SK-N-SH (cell line): Measurements from ENCODE around the gene MAB21L3. TPM values are rescaled to one million over a fixed set of nuclear protein-coding genes. Genes with fewer than 3 reads are reported as not detected.

Source experiments
- CTCF ChIA-PET: fragments of 300-600, 350-600 bp; formaldehyde crosslinking; extraction: SDS; loops from one replicate; lab custom pipeline; 2021; lab: Yijun Ruan, JAX
- POLR2A ChIA-PET: fragments of 350-600 bp; sonication (Branson Sonifier 250); formaldehyde crosslinking; extraction: SDS; loops from one replicate; lab custom pipeline; 2020; ENCODE audit warnings: antibody characterized with exemption, inconsistent platforms; lab: Yijun Ruan, JAX
- DNase-seq: peaks from one replicate; pipeline ENCODE4 v3.0.0; 2012
- H2AFZ ChIP-seq: fragments of 200-600 bp; sonication (generic); 2 replicates; pipeline ENCODE4 v1.8.1; 2016; ENCODE audit warnings: antibody characterized with exemption, mild to moderate bottlenecking, low read depth
- H3F3A ChIP-seq: fragments of 200-600 bp; sonication (generic); replicated peaks from 2 replicates; pipeline ENCODE3; 2016; ENCODE audit warnings: antibody characterized with exemption, mild to moderate bottlenecking; ENCODE audit not compliant: insufficient read depth
- H3K27ac ChIP-seq, 2 experiments: fragments of 200-500 bp in 1 of 2; fragments of 200-600 bp in 1 of 2; sonication (Bioruptor generic) in 1 of 2; sonication (generic), shearing (Covaris generic) in 1 of 2; 2 replicates each; pipeline versions ENCODE4 v1.5.1 to v1.6.1; 2014 to 2016; ENCODE audit warnings: low read depth in 2 of 2, inconsistent platforms in 1 of 2, low read length in 1 of 2, mild to moderate bottlenecking in 1 of 2, mixed read lengths in 1 of 2
- H3K27me3 ChIP-seq: fragments of 200-600 bp; sonication (generic), shearing (Covaris generic); 2 replicates; pipeline ENCODE4 v1.6.1; 2016; ENCODE audit warnings: mixed run types; ENCODE audit not compliant: insufficient read depth
- H3K36me3 ChIP-seq, 2 experiments: fragments of 200-500 bp in 1 of 2; fragments of 200-600 bp in 1 of 2; sonication (Bioruptor generic) in 1 of 2; sonication (generic) in 1 of 2; replicated peaks in 1 of 2; 2 replicates each; pipeline versions ENCODE3 to v1.5.1; 2014 to 2016; ENCODE audit warnings: low read length in 1 of 2, mild to moderate bottlenecking in 1 of 2; ENCODE audit not compliant: insufficient read depth in 2 of 2, control insufficient read depth in 1 of 2
- H3K4me1 ChIP-seq, 2 experiments: fragments of 200-500 bp in 1 of 2; fragments of 200-600 bp in 1 of 2; sonication (Bioruptor generic) in 1 of 2; sonication (generic), shearing (Covaris generic) in 1 of 2; 2 replicates each; pipeline versions ENCODE4 v1.5.1 to v1.6.1; 2014 to 2016; ENCODE audit warnings: low read depth in 1 of 2, low read length in 1 of 2, mixed run types in 1 of 2; ENCODE audit not compliant: insufficient read depth in 2 of 2, control insufficient read depth in 1 of 2
- H3K4me2 ChIP-seq: fragments of 200-600 bp; sonication (generic), shearing (Covaris generic); 2 replicates; pipeline ENCODE4 v1.6.1; 2017; ENCODE audit warnings: mixed run types
- H3K4me3 ChIP-seq, 2 experiments: fragments of 200-500 bp in 1 of 2; fragments of 200-600 bp in 1 of 2; sonication (Bioruptor generic) in 1 of 2; sonication (generic), shearing (Covaris generic) in 1 of 2; 2 replicates each; pipeline versions ENCODE4 v1.5.1 to v1.8.1; 2014 to 2016; ENCODE audit warnings: low read depth in 2 of 2, inconsistent platforms in 1 of 2, low read length in 1 of 2, mild to moderate bottlenecking in 1 of 2, mixed read lengths in 1 of 2, moderate library complexity in 1 of 2
- H3K79me2 ChIP-seq: fragments of 200-600 bp; sonication (generic); 2 replicates; pipeline ENCODE4 v1.8.1; 2017; ENCODE audit warnings: mild to moderate bottlenecking; ENCODE audit not compliant: insufficient read depth
- H3K9ac ChIP-seq: fragments of 200-600 bp; sonication (generic); 2 replicates; pipeline ENCODE4 v1.6.1; 2017; ENCODE audit warnings: mixed run types
- H3K9me2 ChIP-seq: fragments of 200-600 bp; sonication (generic); 2 replicates; pipeline ENCODE4 v1.6.1; 2017; ENCODE audit warnings: mixed run types
- H3K9me3 ChIP-seq: fragments of 200-600 bp; sonication (generic); 2 replicates; pipeline ENCODE4 v1.6.1; 2017; ENCODE audit warnings: mixed run types, mild to moderate bottlenecking, moderate library complexity
- H4K20me1 ChIP-seq: fragments of 200-600 bp; sonication (generic); 2 replicates; pipeline ENCODE4 v1.6.1; 2017; ENCODE audit warnings: mild to moderate bottlenecking, mixed run types; ENCODE audit not compliant: insufficient read depth
- FOSL2 ChIP-seq: IDR thresholded peaks from 2 replicates; pipeline ENCODE4 v1.4.0; 2012; ENCODE audit warnings: low read depth, mild to moderate bottlenecking, moderate library complexity, borderline replicate concordance
- FOXM1 ChIP-seq: IDR thresholded peaks from 2 replicates; pipeline ENCODE4 v1.4.0; 2012; ENCODE audit warnings: low read depth, mild to moderate bottlenecking
- GATA2 ChIP-seq: sonication (generic); formaldehyde crosslinking; IDR thresholded peaks from 2 replicates; pipeline ENCODE4 v1.5.0; 2020; ENCODE audit warnings: mild to moderate bottlenecking, missing genetic modification reagents
- JUND ChIP-seq: IDR thresholded peaks from 2 replicates; pipeline ENCODE4 v1.4.0; 2012
- POLR2AphosphoS5 ChIP-seq: IDR thresholded peaks from 2 replicates; pipeline ENCODE4 v1.6.1; 2012; ENCODE audit warnings: low read depth, low read length
- RAD21 ChIP-seq: IDR thresholded peaks from 2 replicates; pipeline ENCODE4 v1.6.1; 2012; ENCODE audit warnings: mild to moderate bottlenecking, low read length
- SMC3 ChIP-seq: IDR thresholded peaks from 2 replicates; pipeline ENCODE4 v1.6.1; 2012; ENCODE audit warnings: low read depth, low read length, improper control_type of control experiment
- TAF1 ChIP-seq: IDR thresholded peaks from 2 replicates; pipeline ENCODE4 v1.6.1; 2012; ENCODE audit warnings: low read depth, mild to moderate bottlenecking, low read length, moderate library complexity, borderline replicate concordance
- YY1 ChIP-seq: IDR thresholded peaks from 2 replicates; pipeline ENCODE4 v1.4.0; 2012; ENCODE audit warnings: low read depth, mild to moderate bottlenecking
- WGBS: methylation state at CpG from one replicate; pipeline ENCODE4 v1.1.6; 2017; ENCODE audit warnings: low lambda C conversion rate; 5-methylcytosine and 5-hydroxymethylcytosine counted together
- polyA plus RNA-seq, 3 experiments: library from polyadenylated mRNA; depleted of rRNA; stranded (reverse); fragments of >200 nt; gene quantifications; 2 replicates each; pipeline ENCODE4 v1.2.3, GENCODE V29; 2012
- TF ChIP-seq, protein P1 (sequence below): IDR thresholded peaks from 2 replicates; pipeline ENCODE4 v1.4.0; 2012; ENCODE audit warnings: low read depth, borderline replicate concordance
- TF ChIP-seq, protein P2 (sequence below): fragments of 150-350 bp; IDR thresholded peaks from 2 replicates; pipeline ENCODE4 v1.6.1; 2017; ENCODE audit warnings: antibody characterized with exemption, low read length, low read depth, borderline replicate concordance
- TF ChIP-seq, protein P3 (sequence below): IDR thresholded peaks from 2 replicates; pipeline ENCODE4 v1.6.1; 2012; ENCODE audit warnings: mild to moderate bottlenecking, low read depth, low read length, moderate library complexity
- TF ChIP-seq, protein P4 (sequence below): fragments of 200-600 bp; sonication (generic); IDR thresholded peaks from 2 replicates; pipeline ENCODE4 v1.6.1; 2017; ENCODE audit warnings: antibody characterized with exemption, mild to moderate bottlenecking, moderate library complexity
- TF ChIP-seq, protein P5 (sequence below): fragments of 150-350 bp; IDR thresholded peaks from 2 replicates; pipeline ENCODE4 v1.6.1; 2016; ENCODE audit warnings: mild to moderate bottlenecking, low read depth, low read length

The MAB21L3 gene
- polyA plus RNA-seq, 1 of the 3 experiments (the other 2 are of a cell fraction), result not detected

DNA sequence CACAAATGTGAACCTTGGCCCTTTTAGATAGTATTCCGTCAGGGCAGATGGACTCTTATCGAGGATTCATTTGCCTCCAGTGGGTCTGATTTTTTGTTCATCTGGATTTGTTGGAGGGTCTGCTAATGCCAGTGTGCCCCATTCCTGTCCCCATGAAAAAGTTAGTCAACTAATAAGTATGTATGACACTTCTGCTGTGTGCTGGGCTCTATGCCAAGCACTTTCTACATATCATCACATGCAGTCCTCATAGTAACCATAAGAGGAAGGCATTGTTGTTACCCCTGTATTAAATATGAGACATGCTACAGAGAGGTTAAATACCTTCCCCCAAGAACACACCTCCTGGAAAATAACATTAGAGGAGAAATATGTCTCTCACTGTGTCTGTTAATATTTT, 46.6 kb upstream of the MAB21L3 start:
- CTCF ChIA-PET, result no interaction called here
- no peaks in the 10 kb centered on the region for H3K36me3 ChIP-seq
- no peak overlapping the region for H3K4me3 ChIP-seq
- no peaks in the 10 kb centered on the region for H3K4me1 ChIP-seq
- H2AFZ ChIP-seq, result no peak overlapping the region
- no peaks in the 10 kb centered on the region for H3K9me3 ChIP-seq
- H4K20me1 ChIP-seq, result no peaks in the 10 kb centered on the region
- H3K27me3 ChIP-seq, result no peaks in the 10 kb centered on the region
- H3K27ac ChIP-seq, result no peak overlapping the region
- no peaks in the 10 kb centered on the region for H3K79me2 ChIP-seq
- no peak for DNase-seq
- H3K9ac ChIP-seq, result no peak overlapping the region
- TF ChIP-seq, protein P1, sequence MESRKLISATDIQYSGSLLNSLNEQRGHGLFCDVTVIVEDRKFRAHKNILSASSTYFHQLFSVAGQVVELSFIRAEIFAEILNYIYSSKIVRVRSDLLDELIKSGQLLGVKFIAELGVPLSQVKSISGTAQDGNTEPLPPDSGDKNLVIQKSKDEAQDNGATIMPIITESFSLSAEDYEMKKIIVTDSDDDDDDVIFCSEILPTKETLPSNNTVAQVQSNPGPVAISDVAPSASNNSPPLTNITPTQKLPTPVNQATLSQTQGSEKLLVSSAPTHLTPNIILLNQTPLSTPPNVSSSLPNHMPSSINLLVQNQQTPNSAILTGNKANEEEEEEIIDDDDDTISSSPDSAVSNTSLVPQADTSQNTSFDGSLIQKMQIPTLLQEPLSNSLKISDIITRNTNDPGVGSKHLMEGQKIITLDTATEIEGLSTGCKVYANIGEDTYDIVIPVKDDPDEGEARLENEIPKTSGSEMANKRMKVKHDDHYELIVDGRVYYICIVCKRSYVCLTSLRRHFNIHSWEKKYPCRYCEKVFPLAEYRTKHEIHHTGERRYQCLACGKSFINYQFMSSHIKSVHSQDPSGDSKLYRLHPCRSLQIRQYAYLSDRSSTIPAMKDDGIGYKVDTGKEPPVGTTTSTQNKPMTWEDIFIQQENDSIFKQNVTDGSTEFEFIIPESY, result no peak
- TF ChIP-seq RAD21, result no peak
- TF ChIP-seq FOSL2, result no peak
- TF ChIP-seq, protein P2, sequence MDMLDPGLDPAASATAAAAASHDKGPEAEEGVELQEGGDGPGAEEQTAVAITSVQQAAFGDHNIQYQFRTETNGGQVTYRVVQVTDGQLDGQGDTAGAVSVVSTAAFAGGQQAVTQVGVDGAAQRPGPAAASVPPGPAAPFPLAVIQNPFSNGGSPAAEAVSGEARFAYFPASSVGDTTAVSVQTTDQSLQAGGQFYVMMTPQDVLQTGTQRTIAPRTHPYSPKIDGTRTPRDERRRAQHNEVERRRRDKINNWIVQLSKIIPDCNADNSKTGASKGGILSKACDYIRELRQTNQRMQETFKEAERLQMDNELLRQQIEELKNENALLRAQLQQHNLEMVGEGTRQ, result no peak
- TF ChIP-seq, protein P3, sequence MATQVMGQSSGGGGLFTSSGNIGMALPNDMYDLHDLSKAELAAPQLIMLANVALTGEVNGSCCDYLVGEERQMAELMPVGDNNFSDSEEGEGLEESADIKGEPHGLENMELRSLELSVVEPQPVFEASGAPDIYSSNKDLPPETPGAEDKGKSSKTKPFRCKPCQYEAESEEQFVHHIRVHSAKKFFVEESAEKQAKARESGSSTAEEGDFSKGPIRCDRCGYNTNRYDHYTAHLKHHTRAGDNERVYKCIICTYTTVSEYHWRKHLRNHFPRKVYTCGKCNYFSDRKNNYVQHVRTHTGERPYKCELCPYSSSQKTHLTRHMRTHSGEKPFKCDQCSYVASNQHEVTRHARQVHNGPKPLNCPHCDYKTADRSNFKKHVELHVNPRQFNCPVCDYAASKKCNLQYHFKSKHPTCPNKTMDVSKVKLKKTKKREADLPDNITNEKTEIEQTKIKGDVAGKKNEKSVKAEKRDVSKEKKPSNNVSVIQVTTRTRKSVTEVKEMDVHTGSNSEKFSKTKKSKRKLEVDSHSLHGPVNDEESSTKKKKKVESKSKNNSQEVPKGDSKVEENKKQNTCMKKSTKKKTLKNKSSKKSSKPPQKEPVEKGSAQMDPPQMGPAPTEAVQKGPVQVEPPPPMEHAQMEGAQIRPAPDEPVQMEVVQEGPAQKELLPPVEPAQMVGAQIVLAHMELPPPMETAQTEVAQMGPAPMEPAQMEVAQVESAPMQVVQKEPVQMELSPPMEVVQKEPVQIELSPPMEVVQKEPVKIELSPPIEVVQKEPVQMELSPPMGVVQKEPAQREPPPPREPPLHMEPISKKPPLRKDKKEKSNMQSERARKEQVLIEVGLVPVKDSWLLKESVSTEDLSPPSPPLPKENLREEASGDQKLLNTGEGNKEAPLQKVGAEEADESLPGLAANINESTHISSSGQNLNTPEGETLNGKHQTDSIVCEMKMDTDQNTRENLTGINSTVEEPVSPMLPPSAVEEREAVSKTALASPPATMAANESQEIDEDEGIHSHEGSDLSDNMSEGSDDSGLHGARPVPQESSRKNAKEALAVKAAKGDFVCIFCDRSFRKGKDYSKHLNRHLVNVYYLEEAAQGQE, result no peak
- no peak for TF ChIP-seq FOXM1
- TF ChIP-seq POLR2AphosphoS5, result no peak
- no peak for TF ChIP-seq TAF1
- TF ChIP-seq, protein P4, sequence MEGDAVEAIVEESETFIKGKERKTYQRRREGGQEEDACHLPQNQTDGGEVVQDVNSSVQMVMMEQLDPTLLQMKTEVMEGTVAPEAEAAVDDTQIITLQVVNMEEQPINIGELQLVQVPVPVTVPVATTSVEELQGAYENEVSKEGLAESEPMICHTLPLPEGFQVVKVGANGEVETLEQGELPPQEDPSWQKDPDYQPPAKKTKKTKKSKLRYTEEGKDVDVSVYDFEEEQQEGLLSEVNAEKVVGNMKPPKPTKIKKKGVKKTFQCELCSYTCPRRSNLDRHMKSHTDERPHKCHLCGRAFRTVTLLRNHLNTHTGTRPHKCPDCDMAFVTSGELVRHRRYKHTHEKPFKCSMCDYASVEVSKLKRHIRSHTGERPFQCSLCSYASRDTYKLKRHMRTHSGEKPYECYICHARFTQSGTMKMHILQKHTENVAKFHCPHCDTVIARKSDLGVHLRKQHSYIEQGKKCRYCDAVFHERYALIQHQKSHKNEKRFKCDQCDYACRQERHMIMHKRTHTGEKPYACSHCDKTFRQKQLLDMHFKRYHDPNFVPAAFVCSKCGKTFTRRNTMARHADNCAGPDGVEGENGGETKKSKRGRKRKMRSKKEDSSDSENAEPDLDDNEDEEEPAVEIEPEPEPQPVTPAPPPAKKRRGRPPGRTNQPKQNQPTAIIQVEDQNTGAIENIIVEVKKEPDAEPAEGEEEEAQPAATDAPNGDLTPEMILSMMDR, result no peak
- no peak for TF ChIP-seq JUND
- TF ChIP-seq SMC3, result no peak
- TF ChIP-seq GATA2 (CRISPR knock-in tag), result no peak
- TF ChIP-seq YY1, result no peak
- TF ChIP-seq, protein P5, sequence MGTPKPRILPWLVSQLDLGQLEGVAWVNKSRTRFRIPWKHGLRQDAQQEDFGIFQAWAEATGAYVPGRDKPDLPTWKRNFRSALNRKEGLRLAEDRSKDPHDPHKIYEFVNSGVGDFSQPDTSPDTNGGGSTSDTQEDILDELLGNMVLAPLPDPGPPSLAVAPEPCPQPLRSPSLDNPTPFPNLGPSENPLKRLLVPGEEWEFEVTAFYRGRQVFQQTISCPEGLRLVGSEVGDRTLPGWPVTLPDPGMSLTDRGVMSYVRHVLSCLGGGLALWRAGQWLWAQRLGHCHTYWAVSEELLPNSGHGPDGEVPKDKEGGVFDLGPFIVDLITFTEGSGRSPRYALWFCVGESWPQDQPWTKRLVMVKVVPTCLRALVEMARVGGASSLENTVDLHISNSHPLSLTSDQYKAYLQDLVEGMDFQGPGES, result no peak
- TF ChIP-seq, all 33 proteins: peak for 0
- POLR2A ChIA-PET, result no interaction called here
- Histone ChIP-seq H3K4me2 (no peak overlapping the region), H3F3A (no peaks in the 10 kb centered on the region), H3K9me2 (no peaks in the 10 kb centered on the region)
- 81% methylated on average over 2 of the region's 2 CpGs for WGBS
